ENCODE data around the gene SLC43A3.
"Not testable (repeated sequence)": the region's sequence is repeated elsewhere in the genome, so short reads cannot be mapped to it uniquely, and the experiment has no call there.

Gene SLC43A3

GRCh38 chr11:57459164-57460021 lies 32.5 kb upstream of the SLC43A3 start:
- DNase-seq (ENCODE audit: low read depth, low spot score) = no peak

- no peak for DNase-seq (ENCODE audit: low read depth, low spot score)
Observed at GRCh38 chr11:57458410-57459163, 31.7 kb upstream of the SLC43A3 start.

DNA sequence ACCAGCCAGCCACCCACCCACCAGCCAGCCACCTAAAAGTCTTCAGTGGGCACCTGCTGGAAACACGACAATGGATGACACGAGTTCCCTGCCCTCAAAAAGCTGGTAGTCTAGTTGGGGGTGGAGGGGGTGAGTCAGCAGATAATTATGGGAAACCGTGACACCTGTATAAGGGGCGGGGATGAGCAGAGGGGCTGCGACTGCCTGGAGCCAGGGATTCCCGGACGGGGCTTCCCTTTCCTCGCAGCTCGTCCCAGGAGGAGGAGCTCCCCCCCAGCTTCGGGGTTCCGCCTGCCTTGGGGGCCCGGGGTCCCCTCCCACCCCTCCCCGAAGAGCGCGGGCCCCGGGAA lies 31.1 kb upstream of the SLC43A3 start:
- no peak for DNase-seq (ENCODE audit: low read depth, low spot score)

DNA sequence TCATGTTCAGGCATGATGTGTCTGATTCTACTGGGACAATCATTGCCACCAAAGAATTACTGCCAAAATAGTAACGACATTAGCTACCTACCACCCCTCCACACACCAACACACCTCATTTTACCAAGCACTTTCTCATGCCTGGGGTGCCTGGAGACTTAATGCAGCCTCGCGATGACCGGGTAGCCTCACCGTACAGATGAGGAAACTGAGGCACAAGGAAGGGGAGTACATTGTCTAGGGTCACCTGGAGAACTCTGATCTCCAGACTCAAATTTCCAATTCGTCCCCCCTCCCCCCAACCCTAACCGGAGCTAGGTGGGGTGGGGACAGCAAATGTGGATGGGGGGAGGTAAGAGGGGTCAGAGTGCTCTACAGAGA lies 30.7 kb upstream of the SLC43A3 start:
- DNase-seq (ENCODE audit: low read depth, low spot score) = no peak

- DNase-seq (ENCODE audit: low read depth, low spot score) = peak; percentile 70
Observed at GRCh38 chr11:57456960-57457642, 30.2 kb upstream of the SLC43A3 start.

DNA sequence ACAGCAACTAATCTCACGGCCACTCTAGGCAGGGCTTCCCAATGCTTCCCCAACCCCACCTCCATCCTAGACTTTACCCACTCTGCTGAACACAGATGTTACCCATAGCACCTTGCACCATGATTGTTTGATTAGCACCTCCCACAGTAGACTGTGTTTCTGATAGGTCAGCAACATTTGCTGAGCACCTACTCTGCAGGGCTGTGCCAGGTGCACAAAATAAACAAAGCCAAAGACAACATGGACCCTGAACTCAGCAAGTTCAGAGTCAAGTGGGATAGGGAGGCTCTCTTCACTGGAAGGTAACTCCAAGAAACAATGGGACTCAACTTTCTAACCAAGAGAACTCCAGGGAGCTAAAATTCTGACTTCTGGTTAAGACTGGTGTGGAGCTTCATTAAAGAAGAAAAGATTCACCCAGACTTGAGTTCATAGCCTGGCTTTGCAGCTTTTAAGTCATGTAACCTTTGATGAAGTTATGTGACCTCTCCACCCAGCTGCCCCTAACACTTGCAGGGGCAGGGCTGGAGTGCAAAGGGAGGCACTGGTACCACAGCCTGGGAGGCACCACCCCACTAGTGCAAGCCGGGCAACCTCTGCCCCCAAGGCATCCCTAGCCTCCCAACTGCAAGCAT lies 26.7 kb upstream of the SLC43A3 start:
- DNase-seq (ENCODE audit: low read depth, low spot score) = no peak

DNA sequence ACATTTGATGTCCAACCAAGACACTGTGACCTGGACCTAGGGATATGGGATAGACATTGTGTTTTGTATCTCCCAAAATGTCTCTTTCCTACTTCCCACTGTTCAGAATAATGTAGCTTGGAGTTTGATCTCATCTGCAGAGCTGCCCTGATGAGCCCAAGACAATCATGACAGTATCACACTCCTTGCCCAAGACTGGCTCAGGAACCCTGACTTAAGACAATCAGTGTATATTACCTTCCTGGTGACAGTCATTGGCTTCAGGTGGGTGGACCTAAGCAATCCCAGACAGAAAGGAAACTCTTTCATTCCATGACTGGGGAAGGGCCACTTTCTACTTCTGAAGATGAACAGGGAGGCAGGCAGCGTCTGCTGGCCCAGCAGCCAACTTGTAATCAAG lies 19.1 kb upstream of the SLC43A3 start:
- DNase-seq (ENCODE audit: low read depth, low spot score) = no peak

- DNase-seq (ENCODE audit: low read depth, low spot score) = not testable (repeated sequence)
Observed at GRCh38 chr11:57445122-57445394, 18.1 kb upstream of the SLC43A3 start.

GRCh38 chr11:57444362-57445121 lies 17.6 kb upstream of the SLC43A3 start:
- no peak for DNase-seq (ENCODE audit: low read depth, low spot score)

DNA sequence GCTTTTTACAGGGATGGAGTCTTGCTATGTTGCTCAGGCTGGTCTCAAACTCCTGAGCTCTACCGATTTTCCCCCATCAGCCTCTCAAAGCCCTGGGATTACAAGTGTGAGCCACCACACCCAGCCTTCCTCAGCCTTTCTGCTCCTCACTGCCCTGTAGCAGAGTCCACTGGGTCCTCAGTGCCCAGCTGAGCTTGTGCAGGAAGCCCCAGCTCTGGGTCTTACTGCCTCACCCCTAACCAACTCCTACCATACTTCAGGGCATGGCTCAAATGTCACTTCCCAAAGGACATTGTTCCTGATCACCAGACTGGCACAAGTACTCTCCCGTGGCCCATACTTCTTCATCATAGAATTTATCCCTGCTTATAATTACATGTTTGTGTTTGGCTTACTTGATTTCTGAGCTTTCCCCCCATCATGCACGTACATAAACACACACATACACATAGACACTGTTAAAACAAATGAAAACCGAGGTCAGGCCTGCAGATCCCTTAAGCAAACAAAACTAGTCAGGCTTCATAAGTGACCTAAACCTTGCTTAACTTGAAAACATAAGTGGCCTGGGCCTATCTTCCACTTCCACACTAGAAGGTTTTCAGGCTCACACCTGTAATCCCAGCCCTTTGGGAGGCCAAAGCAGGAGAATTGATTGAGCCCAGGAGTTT lies 14.0 kb upstream of the SLC43A3 start:
- no peak for DNase-seq (ENCODE audit: low read depth, low spot score)

DNA sequence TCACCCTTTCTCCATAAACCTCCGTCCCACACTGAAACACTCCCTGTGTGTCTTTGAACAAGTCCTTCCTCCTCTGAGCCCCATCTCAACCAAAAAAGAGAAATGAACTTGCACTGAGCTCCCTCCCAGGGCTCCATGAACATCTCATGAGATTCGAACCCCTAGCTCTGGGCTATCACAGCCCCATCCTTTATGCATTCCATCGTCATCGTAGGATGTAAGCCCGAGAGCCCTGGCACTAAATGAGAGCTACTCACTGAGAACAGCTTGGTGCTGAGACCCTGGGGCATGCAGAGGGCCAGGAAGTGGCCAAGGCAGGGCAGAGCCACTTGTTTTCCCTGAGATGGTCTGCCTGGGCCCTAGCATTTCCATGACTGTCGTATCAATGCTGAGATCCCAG lies 12.9 kb upstream of the SLC43A3 start:
- no peak for DNase-seq (ENCODE audit: low read depth, low spot score)

GRCh38 chr11:57438345-57439285 lies 11.7 kb upstream of the SLC43A3 start:
- DNase-seq (ENCODE audit: low read depth, low spot score) = no peak

GRCh38 chr11:57436031-57436430 lies 9.1 kb upstream of the SLC43A3 start:
- DNase-seq (ENCODE audit: low read depth, low spot score) = no peak

GRCh38 chr11:57434640-57435546 lies 8.0 kb upstream of the SLC43A3 start:
- DNase-seq (ENCODE audit: low read depth, low spot score) = no peak

- DNase-seq (ENCODE audit: low read depth, low spot score) = no peak
Observed at GRCh38 chr11:57432714-57433163, 5.8 kb upstream of the SLC43A3 start.

DNA sequence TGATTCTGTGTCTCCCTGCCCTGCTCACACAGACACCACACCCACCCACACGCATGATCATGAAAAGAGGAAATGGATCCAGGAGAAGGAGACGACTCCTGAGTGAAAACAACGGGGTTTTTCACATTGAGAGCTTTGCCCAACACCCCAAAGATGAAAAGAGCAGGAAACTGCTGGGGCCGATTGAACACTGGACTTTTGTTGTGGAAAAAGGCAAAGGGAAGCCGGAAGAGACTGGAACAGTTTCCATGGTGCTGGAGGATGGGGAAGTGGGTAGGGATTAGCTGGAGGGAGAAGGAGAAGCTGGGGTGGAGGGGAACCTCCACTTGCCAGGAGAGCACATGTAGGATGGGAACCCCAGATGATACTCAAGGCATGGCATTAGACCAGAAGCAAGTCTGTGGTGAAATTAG lies 5.2 kb upstream of the SLC43A3 start:
- DNase-seq (ENCODE audit: low read depth, low spot score) = no peak

DNA sequence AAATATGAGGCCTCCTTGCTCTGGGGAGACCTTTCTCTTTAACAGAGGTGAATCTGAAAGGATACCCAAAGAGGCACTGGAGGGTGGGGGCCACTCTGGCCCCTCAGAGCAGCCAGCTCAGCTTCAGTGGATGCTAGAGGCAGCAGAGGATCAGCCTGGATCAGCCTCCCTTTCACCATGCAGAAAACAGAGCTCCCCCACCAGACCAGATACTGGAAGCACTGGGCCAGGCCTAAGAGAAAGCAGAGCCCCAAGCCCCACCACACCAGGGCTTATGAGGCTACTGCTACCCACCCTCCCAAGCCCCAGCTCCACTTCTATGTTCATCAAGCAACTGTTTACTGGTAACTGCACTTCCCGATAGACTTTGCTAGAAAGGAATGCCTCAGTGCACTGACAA lies 4.0 kb upstream of the SLC43A3 start:
- DNase-seq (ENCODE audit: low read depth, low spot score) = no peak

DNA sequence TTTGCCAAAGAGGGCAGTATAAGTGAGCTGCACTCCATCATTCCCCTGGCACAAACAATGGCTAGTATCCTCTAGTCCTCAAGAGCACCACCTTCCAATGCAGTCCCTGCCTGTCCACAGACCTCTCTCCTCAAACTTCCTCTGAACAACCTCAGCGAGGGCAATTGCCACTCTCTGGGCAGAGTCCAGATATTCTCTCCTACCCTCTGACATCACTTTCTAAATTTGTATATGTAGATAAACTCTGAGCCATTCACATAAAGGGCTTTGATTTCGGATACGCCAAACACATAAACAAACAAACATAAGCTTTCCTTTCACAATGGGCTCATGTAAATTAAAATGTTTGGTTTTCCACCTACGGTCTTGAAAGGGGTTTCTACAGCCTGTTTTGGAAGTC lies 3.0 kb upstream of the SLC43A3 start:
- no peak for DNase-seq (ENCODE audit: low read depth, low spot score)

- DNase-seq (ENCODE audit: low read depth, low spot score) = no peak
Observed at GRCh38 chr11:57428643-57429042, 1.7 kb upstream of the SLC43A3 start.

Measured in smooth muscle cell of the brain vasculature (primary cell).